Activated CD4-positive, CD25-positive, alpha-beta regulatory T cell treated with anti-CD3 and anti-CD28 coated beads, Interleukin-2, amount 50 U/mL, for 72 hours (primary cell): ENCODE data around the gene ADGRV1.

Experiments used
- DNase-seq: peaks from one replicate; pipeline ENCODE4 v3.0.0; 2021

The ADGRV1 gene

DNA sequence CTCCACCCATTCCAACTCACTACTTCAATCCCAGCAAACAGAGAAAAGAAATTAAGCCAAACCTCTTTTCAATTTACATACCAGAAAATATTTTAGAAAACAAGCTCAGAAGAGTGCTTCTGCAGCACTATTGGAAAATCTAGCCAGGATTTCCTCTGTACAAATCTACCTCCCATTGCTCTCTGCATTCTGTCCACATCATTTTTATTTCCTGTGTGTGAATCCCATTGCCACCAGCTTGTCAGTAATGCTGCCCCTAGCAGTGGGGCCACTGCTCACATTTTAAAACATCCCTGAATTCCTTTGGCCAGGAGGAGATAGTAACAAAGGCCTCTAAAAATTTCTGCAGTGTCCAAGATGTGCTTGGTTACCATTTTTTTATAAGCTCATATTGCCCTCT is 592.0 kb downstream of the ADGRV1 start:
- DNase-seq = no peak

DNA sequence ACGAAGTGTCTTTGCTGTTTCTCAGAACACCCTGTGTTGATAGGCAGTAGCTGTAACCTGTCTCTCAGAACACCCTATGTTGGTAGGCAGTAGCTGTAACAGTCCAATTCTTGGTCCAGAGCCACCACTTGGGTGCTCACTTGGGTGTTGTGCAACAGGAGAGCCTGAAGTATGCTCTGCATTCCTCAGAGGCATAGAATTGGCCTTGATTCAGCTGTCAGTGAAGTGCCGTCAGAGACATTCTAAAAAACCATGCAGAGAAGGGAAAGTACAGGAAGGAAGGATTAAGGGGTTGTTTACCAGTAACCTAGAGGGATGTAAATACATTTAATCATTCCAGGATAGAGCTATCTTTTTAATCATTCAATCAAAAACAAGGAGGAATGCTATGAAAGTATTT is 593.4 kb downstream of the ADGRV1 start:
- no peak for DNase-seq

DNA sequence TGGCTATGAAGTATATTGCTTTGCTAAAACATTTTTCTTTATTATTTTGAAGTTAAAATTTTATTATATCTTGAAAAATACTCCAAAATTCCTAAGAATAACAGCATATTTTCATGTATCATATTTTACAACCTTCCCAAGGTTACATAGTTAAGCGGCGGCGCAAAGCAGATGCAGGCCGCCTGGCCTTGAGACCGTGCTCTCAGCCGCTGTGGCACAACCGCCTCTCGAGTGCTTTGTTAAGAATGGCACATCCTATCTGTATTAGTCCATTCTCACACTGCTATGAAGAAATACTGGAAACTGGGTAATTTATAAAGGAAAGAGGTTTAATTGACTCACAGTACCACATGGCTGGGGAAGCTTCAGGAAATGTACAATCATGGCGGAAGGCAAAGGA is 595.7 kb downstream of the ADGRV1 start:
- DNase-seq = no peak

DNA sequence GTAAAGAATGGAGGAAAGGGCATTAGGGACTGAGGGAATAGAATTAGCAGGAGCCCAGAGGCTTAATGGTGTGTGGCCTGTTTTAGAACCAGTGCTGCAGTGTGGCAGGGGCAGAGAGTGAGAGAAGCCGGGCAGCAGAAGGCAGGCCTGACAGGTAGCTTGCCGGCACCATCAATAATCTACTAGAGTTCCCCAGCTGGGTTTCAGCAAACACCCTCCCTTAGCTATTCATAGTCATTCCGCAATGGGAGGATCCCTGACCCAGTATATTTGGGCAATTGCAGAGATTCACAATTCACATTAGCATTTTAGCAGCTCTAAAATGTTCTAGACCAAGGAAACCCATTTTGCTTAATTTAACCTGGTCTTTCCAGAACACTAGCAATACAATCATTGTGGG is 596.7 kb downstream of the ADGRV1 start:
- no peak for DNase-seq

DNA sequence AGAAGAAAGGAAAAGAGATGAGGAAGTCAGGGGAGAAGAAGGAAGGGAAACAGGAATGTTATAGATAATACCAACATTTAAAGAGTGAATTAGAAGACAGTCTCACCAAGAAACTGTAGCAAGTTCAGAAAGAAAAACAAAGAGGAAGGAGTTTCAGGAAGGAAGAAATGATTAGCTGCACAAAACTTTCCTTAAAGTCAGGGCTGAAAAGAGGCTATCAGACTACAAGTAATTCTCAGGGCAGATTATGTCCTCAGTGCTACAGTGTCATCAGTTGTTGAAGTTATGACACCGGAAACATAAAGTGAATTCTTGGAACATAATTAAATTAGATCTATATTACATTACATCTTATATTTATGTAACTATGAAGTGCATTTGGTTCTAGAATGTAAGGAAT is 597.6 kb downstream of the ADGRV1 start:
- no peak for DNase-seq

DNA sequence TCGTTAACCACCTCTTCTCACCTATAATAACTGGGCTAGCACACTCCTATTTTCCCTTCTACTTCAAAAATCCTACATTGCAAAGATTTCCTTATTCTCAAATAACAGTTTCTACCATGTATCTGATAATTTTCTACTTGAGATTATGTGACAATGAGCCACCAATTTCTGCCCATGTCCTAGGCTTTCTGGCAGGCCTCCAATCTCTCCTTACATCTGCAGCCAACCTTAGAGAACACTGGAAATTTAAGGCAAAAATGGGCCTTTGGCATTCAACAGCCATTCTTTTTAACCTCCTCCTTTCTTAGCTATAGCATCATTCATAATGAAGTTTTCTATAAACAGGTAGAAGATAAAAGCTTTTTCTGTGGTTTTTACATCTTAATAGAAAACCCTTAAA is 599.4 kb downstream of the ADGRV1 start:
- DNase-seq = no peak

DNA sequence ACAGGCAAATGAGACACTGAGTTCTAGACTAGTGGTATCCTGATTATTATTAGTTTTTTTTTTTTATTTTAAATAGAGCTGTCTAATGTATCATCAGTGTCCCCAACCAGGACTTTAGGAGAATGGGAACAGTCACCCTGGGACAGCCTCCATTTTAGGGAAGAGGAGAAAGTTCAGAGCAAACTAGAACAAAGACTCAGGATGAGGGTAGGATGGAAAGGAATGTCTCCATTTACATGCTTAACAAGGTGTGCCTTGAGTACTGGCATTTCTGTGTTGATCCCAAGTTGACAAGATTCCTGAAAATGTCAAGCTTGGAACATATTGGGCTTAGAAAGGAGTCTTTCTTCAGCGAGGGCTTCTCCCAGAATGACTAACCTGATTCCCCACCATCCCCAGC is 601.0 kb downstream of the ADGRV1 start:
- DNase-seq = no peak

DNA sequence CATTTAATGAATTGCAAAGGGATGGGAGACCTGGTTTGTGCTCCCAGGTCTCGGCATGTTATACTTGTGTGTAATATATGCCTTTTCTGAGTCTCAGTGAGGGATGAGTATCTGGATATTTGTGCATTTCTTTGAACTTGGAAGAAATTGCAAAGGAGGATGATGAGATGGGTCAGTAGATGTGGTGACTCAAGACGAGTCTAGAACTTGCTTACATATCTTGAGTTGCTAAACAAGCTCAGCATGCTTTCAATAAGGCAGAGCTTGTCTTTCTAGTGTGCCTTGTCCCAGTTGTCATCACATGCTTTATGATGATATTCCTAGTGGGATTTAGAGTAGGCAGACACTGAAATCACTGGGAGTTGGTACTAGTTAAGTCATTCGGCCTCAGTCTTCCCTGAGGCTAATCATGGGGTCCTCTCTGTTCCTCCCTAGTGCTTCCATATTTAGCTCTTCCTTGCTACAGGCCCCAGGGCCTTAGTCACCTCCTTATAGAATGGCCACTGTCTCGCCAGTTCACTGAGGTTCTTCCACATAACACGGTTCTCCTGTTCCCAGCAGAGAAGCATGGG is 602.2 kb downstream of the ADGRV1 start:
- no peak for DNase-seq

DNA sequence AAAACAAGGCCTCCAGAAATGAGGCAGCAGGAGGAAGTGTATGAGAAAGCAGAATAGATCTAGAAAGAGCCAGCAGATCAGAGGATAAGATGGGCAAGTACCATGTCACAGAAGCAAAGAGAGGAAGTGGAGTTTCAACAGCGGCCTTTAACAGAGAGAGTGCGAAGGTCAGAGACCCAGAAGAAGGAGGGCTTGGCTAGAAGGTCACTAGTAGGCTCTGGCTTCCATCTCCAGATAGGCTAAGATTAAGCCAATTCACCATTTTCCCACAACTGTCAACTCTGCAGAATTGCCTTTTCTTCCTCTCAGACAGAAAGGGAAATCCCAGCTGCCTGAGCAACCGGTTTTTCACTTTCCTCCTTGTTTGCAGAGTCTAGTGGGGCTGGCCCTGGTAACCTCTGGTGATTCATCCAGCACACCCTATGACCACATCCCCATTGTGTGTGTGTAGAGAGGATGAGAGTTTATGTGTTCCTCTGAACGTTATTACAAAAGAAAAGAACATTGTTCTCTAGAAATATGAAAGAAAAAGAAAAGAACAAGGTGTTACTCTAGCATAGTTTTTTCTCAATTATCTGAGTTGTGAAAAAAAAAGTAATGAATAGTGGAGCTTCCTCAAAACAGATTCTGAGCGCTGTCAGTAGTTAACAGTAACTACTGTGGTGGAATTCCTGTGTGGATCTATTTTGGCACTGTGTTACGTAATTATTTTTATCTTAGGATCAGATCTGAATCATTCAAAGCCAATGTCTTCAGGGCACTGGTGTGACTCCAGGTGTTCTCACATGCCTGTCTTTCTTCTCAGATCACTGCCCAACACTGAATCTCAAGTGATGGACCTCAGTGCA is 604.2 kb downstream of the ADGRV1 start:
- DNase-seq = peak; percentile 53

DNA sequence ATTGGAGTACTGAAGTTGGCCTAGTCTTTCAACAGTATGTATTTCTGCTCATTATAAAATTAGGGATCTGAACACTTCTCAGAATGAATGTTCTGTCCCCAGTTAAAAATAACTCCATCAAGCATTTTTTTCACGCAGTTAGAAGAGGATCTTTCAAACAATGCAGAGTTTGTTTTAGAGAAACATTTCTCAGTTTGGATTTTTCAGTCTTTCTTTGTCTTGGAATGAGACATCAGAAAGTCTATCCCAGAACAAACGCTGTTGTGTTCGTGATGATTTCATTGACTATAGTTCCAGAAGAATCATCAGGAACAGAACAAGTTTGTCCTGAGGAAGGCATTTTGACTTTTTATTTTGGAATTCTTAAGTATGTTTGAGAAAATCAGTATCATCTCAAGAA is 605.8 kb downstream of the ADGRV1 start:
- no peak for DNase-seq

DNA sequence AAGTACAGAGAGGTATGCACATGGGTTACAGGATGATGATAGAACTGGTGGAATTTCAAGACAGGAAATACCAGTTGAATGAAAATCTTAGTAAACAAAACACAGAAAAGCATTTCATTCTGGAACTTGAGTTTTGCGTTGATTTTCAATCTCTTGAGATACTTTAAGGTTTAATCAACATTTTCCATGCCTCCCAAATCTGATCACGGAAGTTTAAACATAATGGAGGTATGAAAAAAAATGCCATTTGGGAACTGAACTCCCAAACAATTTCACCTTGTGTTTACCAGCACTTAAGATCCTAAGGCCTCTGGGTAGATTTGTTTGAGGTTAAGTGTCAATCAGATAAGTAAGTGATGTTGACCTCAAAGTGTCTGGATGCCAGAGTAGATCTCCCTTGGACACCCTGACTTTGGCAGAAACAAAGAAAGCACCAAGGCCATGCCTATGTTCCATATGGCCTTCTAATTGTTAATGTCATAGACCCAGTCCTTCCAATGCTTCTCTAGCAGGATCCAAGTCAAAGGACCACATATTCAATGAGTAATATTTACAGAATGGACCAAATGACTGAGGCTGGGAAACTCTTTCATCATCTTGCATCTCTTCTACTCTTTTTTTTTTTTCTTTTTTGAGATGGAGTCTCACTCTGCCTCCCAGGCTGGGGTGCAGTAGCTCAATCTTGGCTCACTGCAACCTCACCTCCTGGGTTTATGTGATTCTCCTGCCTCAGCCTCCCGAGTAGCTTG is 607.6 kb downstream of the ADGRV1 start:
- no peak for DNase-seq

DNA sequence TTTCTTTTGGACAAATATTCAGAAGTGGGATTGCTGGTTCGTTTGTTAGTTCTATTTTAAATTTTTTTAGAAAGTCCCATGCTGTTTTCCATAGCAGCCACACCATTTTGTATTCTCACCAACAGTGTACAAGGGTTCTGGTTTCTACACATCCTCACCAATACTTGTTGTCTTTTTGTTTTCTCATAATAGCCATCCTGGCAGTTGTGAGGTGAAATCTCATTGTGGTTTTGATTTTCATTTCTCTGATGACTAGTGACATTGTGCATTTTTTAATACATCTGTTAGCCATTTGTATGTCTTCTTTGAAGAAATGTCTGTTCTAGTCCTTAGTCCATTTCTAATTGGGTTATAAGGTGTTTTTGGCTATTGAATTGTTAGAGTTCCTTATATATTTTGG is 610.3 kb downstream of the ADGRV1 start:
- no peak for DNase-seq

DNA sequence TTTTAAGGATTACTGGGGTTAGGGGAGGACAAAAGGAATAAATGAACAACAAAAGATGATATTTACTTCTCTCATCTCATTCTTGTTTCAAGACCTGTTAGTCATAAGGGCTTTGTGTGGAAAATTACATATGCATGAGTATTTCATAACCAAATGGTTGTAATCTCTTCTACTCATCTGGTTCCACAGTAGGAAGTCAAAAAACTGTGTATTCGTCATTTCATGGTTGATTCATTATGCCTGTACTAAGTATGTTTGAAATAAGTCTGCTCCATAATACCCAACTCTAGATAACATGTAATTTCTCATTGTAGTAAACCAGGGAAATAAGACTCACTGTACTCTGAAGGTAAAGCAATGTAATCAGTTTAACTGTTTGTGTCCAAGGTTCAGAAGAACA is 611.7 kb downstream of the ADGRV1 start:
- no peak for DNase-seq

DNA sequence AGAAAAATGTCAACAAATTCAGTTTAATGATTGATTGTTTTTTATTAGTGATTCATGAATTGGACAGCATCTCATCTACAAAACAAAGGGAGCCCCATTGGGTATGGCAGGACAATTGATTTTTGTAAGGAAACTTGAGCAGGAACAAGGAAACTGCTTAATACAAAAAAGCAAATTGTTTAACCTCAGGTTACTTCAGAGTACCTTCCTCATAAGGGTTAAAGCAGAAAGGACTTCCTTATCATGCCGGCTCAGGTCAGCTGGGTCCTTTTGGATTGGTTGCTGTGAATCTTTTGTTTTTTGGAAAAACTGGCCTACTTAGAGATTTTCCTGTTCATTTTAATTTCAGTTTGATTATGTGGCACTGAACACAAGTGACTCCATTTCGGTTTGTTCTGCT is 612.7 kb downstream of the ADGRV1 start:
- no peak for DNase-seq

DNA sequence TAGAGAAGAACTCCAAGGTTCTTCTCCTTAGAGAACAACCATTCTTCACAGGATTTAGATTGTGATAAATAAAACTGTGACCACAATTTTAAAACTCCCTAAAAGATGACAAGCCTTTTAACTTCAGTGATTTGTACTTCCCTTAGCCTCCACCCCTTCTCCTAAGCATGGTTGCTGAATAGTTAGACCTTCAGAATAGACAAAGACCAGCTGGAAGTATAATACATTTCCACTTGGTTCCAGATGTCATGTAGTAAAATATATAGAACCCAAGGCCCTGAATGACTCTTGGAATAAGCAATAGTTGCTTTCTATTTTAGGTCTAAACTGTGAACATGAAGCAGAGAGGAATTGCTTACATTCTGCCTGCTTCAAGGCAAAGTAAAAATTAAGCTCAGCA is 615.8 kb downstream of the ADGRV1 start:
- no peak for DNase-seq

DNA sequence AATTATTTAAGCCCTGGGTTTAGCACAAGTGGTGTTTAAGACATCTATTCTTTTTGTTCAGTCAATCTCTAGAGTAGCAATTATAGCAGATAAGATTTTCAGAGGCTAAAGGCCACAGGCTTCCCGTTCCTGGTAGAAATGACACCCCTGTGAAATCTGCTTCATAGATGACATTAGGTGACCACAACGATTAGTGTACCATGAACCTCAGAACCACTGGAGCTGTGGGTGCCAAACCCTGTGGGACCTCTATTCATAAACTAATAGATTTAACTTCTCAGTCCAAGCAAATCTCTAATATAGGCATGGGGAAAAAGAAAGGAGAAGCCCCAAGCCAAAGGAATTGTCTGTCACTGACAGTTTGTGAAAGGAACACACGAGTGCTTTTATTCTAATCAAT is 617.1 kb downstream of the ADGRV1 start:
- DNase-seq = no peak

DNA sequence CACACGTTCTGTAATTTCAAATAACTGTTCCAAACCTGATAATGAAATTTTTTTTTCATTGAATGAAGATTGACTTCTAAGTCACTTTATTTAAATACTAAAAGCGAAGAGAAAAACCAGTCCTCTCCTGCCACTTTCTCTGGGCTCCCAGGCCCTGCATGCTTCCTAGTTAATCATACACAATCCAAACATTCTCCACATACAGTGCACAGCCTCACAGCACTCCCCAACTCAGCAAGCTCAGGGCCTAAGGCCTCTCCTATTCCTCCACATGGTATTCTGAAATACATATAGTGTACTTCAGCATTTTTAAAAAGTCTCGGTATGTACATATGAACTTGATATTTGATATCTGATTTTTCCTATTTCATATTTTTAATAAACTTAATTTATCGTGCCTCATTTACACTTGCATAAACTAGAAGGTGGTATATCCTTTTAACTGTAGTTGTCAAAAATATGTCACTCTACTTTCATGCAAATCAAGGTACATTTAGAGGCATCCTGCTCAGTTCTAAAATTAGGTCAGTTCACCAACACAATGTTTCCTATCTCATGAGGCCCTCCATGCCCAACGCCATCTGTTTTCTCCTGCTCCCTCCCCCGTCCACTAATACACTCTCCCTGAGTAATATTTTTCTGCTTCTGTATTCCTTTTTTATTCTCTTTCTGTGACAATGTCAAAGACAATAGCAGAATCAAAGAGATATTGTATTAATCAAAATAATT is 617.9 kb downstream of the ADGRV1 start:
- DNase-seq = no peak

DNA sequence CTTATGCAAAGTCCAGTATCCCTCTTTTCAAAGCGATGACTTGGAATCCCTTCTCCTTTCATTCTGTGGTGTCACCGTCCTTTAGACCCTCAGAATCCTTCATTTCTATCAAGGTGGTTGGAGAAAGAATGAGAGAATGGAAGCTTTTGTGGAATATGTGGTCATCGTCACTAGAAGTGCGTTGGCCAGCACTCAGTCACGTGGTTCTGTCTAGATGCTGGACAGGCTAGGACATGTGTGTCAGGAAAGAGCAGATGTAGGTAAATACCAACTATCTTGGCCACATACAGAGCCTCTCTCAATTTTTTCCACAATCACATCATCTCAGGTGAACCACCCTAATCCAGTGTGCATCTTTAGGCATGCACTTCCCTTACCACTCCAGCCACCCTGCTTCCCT is 618.5 kb downstream of the ADGRV1 start:
- DNase-seq = no peak

DNA sequence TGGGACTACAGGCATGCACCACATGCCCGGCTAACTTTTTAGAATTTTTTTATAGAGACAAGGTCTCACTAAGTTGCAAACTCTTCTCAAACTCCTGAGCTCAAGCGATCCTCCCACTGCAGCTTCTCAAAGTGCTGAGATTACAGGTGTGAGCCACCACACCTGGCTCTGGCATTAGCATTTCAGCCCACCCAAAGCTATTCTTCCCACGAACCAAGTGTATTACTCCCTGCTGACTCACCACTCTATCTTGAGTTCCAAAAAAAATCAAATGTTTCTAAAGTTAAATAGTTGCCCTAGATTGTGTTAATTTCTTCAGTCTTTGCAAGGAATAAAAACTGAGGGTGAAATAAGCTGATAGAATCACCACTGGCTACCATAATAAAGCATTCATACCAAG is 619.0 kb downstream of the ADGRV1 start:
- no peak for DNase-seq

DNA sequence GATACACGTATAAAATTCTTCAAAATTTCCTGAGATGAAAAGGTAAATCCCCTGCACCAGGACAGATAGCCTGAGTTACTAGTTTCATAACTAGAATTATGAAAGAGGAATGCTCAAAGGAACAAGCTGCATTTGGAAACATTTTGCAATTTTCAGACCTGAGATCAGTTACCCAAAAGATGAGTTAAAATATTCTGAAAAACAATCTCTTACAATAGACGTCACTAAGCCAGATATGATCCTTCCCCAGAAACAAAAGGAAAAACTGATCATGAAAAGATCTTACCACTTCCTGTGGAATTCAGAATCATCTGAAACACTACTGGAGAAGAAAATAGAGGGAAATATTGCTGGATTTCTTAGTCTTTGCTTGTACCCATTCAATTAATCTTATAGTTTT is 619.9 kb downstream of the ADGRV1 start:
- no peak for DNase-seq

DNA sequence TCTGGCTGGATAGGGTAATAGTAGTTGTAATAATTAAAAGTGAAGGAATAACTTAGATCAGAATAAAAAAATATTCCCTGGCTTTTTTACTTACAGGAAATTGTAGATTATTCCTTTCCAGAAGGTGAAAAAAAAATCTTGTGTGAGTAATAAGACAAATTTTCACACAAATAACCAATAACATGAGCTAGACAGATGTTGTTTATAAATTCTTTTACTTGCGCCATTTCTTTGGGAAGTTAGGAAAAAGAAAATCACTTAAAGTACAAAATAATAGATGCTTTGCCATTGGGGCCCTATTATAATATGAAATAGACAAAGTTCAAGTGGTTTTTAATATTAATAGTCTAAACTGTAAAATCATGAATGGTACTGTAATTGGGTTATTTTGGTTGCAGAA is 620.4 kb downstream of the ADGRV1 start:
- DNase-seq = no peak

DNA sequence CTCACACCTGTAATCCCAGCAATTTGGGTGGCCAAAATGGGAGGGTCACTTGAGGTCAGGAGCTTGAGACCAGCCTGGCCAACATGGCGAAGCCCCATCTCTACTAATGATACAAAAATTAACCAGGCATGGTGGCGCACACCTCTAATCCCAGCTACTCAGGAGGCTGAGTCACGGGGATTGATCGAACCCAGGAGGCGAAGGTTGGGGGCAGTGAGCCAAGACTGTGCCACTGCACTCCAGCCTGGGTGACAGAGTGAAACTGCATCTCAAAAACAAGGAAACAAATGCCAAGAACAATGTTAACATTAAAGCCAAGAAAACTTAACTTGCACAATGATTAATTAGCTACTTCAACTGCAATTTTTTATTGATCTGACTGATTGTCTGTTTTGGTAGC is 621.9 kb downstream of the ADGRV1 start:
- DNase-seq = no peak

DNA sequence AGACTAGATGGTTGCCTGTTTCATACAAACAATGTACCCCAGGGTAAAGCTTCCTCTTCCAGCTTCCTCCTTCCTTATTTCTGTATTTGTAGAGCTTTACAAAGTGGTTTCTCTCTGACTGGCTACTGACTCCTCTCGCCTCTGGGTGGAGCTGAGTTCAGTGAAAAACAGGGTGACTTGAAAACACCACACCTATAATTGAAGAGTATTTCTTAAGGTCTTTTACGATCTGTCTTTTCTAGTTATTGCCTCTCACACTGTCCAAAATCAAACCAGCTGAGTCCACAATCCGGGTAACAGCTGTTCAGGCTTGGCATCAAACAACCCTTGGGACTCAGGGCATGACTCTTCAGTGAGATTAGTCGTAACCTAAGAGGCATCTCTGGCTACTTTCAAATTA is 624.2 kb downstream of the ADGRV1 start:
- DNase-seq = no peak

DNA sequence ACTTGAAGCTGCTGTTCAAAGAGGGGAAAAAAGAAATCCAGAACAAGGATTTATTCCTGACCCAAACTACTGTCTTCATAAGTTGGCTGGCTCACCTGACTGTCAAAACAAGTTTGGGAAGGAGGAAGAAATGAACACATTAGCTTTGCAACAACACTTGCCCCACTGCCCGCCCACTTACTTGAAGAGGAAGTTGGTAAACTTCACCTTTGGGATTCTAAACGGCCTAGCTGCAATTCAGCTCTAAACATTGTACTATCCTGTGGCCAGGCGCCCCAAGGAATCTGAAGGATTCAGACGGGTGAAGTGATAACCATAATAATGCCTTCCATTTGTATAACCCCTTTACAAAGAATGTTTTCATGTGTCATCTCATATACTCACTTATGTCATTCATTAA is 625.1 kb downstream of the ADGRV1 start:
- no peak for DNase-seq
